GM12873 (cell line): ENCODE measurements around the gene CNTNAP2.

ENCODE experiments used
- CTCF ChIP-seq: IDR thresholded peaks from 2 replicates; pipeline ENCODE4 v1.5.1; 2012; ENCODE audit warnings: low read depth, mild to moderate bottlenecking, moderate library complexity, low read length, control low read depth; ENCODE audit not compliant: insufficient read depth; ENCODE audit errors: missing control alignments

The CNTNAP2 gene

GRCh38 chr7:147664541-147664940 lies 1547.9 kb downstream of the CNTNAP2 start:
- TF ChIP-seq CTCF, result no peak

GRCh38 chr7:147670759-147671158 lies 1554.2 kb downstream of the CNTNAP2 start:
- TF ChIP-seq CTCF, result no peak

DNA sequence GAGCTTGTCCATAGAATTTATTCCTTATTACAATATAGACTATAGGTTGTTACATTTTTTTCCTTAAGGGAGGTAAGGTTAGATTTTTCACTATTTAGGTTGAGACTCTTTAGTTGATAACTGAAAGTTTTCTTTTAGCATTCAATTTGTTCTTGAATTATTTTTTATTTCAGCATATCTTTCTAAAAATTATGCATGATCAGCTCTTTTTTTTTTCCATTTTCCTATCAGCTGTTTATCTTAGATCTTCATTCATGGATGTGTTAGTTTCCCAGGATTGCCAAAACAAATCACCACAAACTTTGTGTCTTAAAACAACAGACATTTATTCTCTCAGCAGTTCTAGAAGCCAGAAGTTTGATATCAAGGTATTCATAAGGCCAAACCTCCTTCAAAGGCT lies 1558.1 kb downstream of the CNTNAP2 start:
- no peak for TF ChIP-seq CTCF

DNA sequence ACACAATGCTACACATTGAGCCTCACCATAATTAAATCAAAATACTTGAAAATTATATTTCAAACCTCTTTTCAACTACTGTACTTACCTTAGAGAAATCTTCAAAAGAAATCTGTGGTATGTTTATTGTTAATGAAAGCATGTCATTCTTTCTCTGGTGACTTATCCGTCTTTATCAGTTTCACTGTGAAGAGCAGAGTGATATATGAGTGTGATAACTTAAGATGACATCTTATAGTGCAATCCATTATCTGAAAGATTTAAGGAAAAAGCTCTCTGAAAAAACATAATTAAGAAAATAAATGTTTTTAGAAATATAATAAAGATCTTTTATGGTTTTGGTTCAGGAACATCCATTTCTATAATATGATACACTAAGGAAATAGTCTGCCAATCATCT lies 1562.3 kb downstream of the CNTNAP2 start:
- no peak for TF ChIP-seq CTCF

GRCh38 chr7:147681530-147681929 lies 1564.9 kb downstream of the CNTNAP2 start:
- no peak for TF ChIP-seq CTCF

- no peak for TF ChIP-seq CTCF
These were observed 1584.1 kb downstream of the CNTNAP2 start for GRCh38 chr7:147700702-147701101.

- TF ChIP-seq CTCF, result no peak
These were observed 1591.3 kb downstream of the CNTNAP2 start for GRCh38 chr7:147707926-147708325.
